GM18951 (cell line): Measurements from ENCODE around the gene SLC35B2.

Experiments
- POLR2A ChIP-seq: IDR thresholded peaks from 4 replicates; pipeline ENCODE4 v1.6.1; 2011; ENCODE audit warnings: mild to moderate bottlenecking; ENCODE audit not compliant: insufficient read length, insufficient read depth; ENCODE audit errors: extremely low read depth
- in situ Hi-C: fragments of 300-500 bp; cut with MboI; formaldehyde crosslinking; loops from one replicate; pipeline ENCODE4 v1.12.0; 2022; ENCODE audit warnings: low sequenced_read_pairs, mixed read lengths, inconsistent platforms; ENCODE audit not compliant: unreplicated experiment

SLC35B2 gene

GRCh38 chr6:44297063-44298038 is 40.0 kb upstream of the SLC35B2 start:
- in situ Hi-C loops: no loop called here
- TF ChIP-seq POLR2A: no peak

- in situ Hi-C loops: no loop called here
- TF ChIP-seq POLR2A: no peak
Measured at GRCh38 chr6:44294832-44295791, 37.8 kb upstream of the SLC35B2 start.

GRCh38 chr6:44292661-44293365 is 35.5 kb upstream of the SLC35B2 start:
- in situ Hi-C loops: no loop called here
- TF ChIP-seq POLR2A: no peak

GRCh38 chr6:44291841-44292240 is 34.5 kb upstream of the SLC35B2 start:
- no peak for TF ChIP-seq POLR2A
- in situ Hi-C loops: no loop called here

GRCh38 chr6:44289726-44290260 is 32.5 kb upstream of the SLC35B2 start:
- in situ Hi-C loops: no loop called here
- TF ChIP-seq POLR2A: no peak

- in situ Hi-C loops: no loop called here
- TF ChIP-seq POLR2A: no peak
Measured at GRCh38 chr6:44286747-44287146, 29.4 kb upstream of the SLC35B2 start.

- in situ Hi-C loops: no loop called here
- no peak for TF ChIP-seq POLR2A
Measured at GRCh38 chr6:44286285-44286565, 28.9 kb upstream of the SLC35B2 start.

- in situ Hi-C loops: no loop called here
- no peak for TF ChIP-seq POLR2A
Measured at GRCh38 chr6:44285552-44286284, 28.4 kb upstream of the SLC35B2 start.

- in situ Hi-C loops: no loop called here
- no peak for TF ChIP-seq POLR2A
Measured at GRCh38 chr6:44284867-44285266, 27.5 kb upstream of the SLC35B2 start.

- no peak for TF ChIP-seq POLR2A
- in situ Hi-C loops: no loop called here
Measured at GRCh38 chr6:44284121-44284520, 26.8 kb upstream of the SLC35B2 start.

GRCh38 chr6:44278774-44279697 is 21.7 kb upstream of the SLC35B2 start:
- in situ Hi-C loops: no loop called here
- TF ChIP-seq POLR2A: no peak
